Measurements from ENCODE around the gene GRAMD1C. TPM values are rescaled to one million over a fixed set of nuclear protein-coding genes. Genes with fewer than 3 reads are reported as not detected.

GRAMD1C gene
- total RNA-seq, 1 donor from 2014 or later = 2.4 TPM

- Mint-ChIP-seq H3K4me1 (no peaks in the 10 kb centered on the region), H3K9me3 (no peaks in the 10 kb centered on the region), H3K4me3 (no peak overlapping the region), H3K27ac (ENCODE audit: unreplicated experiment) (no peak overlapping the region), H3K27me3 (ENCODE audit: low read depth) (no peaks in the 10 kb centered on the region), H3K36me3 (ENCODE audit: low read depth) (no peaks in the 10 kb centered on the region)
- TF ChIP-seq, protein P1, sequence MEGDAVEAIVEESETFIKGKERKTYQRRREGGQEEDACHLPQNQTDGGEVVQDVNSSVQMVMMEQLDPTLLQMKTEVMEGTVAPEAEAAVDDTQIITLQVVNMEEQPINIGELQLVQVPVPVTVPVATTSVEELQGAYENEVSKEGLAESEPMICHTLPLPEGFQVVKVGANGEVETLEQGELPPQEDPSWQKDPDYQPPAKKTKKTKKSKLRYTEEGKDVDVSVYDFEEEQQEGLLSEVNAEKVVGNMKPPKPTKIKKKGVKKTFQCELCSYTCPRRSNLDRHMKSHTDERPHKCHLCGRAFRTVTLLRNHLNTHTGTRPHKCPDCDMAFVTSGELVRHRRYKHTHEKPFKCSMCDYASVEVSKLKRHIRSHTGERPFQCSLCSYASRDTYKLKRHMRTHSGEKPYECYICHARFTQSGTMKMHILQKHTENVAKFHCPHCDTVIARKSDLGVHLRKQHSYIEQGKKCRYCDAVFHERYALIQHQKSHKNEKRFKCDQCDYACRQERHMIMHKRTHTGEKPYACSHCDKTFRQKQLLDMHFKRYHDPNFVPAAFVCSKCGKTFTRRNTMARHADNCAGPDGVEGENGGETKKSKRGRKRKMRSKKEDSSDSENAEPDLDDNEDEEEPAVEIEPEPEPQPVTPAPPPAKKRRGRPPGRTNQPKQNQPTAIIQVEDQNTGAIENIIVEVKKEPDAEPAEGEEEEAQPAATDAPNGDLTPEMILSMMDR (conservative IDR thresholded peaks at IDR 0.05) = no peak
- no peak for DNase-seq (ENCODE audit: low read depth, low spot score)
Measured at GRCh38 chr3:113890256-113890900, 51.8 kb downstream of the GRAMD1C start.

DNA sequence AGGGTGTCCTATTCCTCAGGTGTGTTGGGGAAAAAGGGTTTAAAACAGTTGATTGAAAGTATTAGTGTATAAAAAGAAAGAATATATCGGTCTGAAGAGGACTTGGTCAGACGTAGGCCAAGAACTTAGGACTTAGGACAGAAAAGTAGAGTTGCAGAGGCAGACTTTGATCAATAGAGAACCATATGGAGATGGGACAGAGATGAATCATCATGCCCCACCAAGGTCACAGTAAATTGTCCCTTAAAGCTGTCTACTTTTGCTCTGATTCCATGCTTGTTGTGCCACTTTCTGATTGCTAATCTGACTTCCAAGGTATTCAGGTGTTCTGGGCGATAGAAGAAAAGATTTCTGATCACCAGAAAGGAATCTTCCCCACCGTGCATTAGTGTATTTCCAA lies 56.3 kb downstream of the GRAMD1C start:
- no peaks in the 10 kb centered on the region for H3K4me1 Mint-ChIP-seq
- TF ChIP-seq, protein P1 (conservative IDR thresholded peaks at IDR 0.05) = no peak
- DNase-seq (ENCODE audit: low read depth, low spot score) = no peak
- H3K27me3 Mint-ChIP-seq (ENCODE audit: low read depth) = no peaks in the 10 kb centered on the region
- H3K27ac Mint-ChIP-seq (ENCODE audit: unreplicated experiment) = no peak overlapping the region
- H3K9me3 Mint-ChIP-seq = no peaks in the 10 kb centered on the region
- no peak overlapping the region for H3K4me3 Mint-ChIP-seq
- no peaks in the 10 kb centered on the region for H3K36me3 Mint-ChIP-seq (ENCODE audit: low read depth)

DNA sequence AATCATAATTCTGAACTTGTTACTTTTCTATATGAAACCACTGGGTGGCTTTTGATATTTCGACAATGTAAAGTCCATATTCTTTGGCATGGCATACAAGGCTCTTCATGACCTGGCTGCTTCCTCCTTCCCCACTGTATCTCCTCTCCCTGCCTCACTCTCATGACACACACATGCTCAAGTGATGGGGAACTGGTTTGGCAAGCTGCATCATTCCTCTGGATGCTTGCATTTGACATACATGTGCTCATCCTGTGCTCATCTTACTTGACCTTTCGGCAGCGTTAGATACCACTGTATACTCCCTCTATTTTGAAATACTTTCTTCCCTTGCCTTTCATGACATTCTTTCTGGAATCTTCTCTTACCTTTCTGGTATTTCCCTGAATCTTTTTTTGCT lies 57.4 kb downstream of the GRAMD1C start:
- Mint-ChIP-seq H3K9me3 (no peaks in the 10 kb centered on the region), H3K4me3 (no peak overlapping the region), H3K36me3 (ENCODE audit: low read depth) (no peaks in the 10 kb centered on the region), H3K4me1 (no peaks in the 10 kb centered on the region), H3K27ac (ENCODE audit: unreplicated experiment) (no peak overlapping the region), H3K27me3 (ENCODE audit: low read depth) (no peaks in the 10 kb centered on the region)
- TF ChIP-seq, protein P1 (conservative IDR thresholded peaks at IDR 0.05) = no peak
- no peak for DNase-seq (ENCODE audit: low read depth, low spot score)

DNA sequence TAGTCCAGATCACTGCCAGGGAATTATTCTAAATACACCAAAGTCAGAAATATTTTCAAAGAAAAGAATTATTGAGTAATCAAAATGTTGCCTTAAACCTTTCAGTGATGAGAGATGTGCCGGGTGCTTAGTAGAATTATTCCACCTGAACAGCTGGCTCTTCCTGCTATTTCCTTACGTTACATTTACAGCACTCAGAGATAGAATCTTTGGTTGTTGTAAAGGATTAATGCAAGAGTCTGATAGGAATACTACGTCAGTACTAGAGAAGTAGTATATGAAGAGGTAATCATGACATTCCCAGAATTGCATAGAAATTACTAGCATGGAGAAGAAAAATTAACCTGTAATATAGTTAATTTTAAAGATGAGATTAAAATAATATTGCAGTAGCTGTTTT lies 58.3 kb downstream of the GRAMD1C start:
- no peaks in the 10 kb centered on the region for H3K36me3 Mint-ChIP-seq (ENCODE audit: low read depth)

GRCh38 chr3:113897373-113897777 lies 58.8 kb downstream of the GRAMD1C start:
- no peak overlapping the region for H3K27ac Mint-ChIP-seq (ENCODE audit: unreplicated experiment)
- no peaks in the 10 kb centered on the region for H3K4me1 Mint-ChIP-seq
- DNase-seq (ENCODE audit: low read depth, low spot score) = no peak
- no peaks in the 10 kb centered on the region for H3K36me3 Mint-ChIP-seq (ENCODE audit: low read depth)
- TF ChIP-seq, protein P1 (conservative IDR thresholded peaks at IDR 0.05) = no peak
- H3K9me3 Mint-ChIP-seq = no peaks in the 10 kb centered on the region
- H3K27me3 Mint-ChIP-seq (ENCODE audit: low read depth) = no peaks in the 10 kb centered on the region
- H3K4me3 Mint-ChIP-seq = no peak overlapping the region

More for the DNA sequence above, 58.3 kb downstream of the GRAMD1C start:
- no peak for DNase-seq (ENCODE audit: low read depth, low spot score)
- Mint-ChIP-seq H3K9me3 (no peaks in the 10 kb centered on the region), H3K27me3 (ENCODE audit: low read depth) (no peaks in the 10 kb centered on the region), H3K4me1 (no peaks in the 10 kb centered on the region), H3K4me3 (no peak overlapping the region), H3K27ac (ENCODE audit: unreplicated experiment) (no peak overlapping the region)
- TF ChIP-seq, protein P1 (conservative IDR thresholded peaks at IDR 0.05) = no peak
